ENCODE measurements around the gene LPAR2. TPM values are rescaled to one million over a fixed set of nuclear protein-coding genes. Genes with fewer than 3 reads are reported as not detected.
A peak's percentile ranks its signal among the peaks of the same experiment; 100 is the strongest.

LPAR2 gene
- total and polyA plus RNA-seq, 2 of the 13 experiments (the other 11 are each of a cell fraction or from before 2014, with no cell fraction given), result 0.86 to 3.6 TPM

- TF ChIP-seq, protein P1, sequence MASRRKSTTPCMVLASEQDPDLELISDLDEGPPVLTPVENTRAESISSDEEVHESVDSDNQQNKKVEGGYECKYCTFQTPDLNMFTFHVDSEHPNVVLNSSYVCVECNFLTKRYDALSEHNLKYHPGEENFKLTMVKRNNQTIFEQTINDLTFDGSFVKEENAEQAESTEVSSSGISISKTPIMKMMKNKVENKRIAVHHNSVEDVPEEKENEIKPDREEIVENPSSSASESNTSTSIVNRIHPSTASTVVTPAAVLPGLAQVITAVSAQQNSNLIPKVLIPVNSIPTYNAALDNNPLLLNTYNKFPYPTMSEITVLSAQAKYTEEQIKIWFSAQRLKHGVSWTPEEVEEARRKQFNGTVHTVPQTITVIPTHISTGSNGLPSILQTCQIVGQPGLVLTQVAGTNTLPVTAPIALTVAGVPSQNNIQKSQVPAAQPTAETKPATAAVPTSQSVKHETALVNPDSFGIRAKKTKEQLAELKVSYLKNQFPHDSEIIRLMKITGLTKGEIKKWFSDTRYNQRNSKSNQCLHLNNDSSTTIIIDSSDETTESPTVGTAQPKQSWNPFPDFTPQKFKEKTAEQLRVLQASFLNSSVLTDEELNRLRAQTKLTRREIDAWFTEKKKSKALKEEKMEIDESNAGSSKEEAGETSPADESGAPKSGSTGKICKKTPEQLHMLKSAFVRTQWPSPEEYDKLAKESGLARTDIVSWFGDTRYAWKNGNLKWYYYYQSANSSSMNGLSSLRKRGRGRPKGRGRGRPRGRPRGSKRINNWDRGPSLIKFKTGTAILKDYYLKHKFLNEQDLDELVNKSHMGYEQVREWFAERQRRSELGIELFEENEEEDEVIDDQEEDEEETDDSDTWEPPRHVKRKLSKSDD (CRISPR knock-in tag; IDR thresholded peaks at IDR 0.05; ENCODE audit: low read depth), result peak; percentile 69; the same call in 1 of the 2 replicates
- TF ChIP-seq FOSL2 (CRISPR knock-in tag; IDR thresholded peaks at IDR 0.05) (peak; percentile 28; the same call in 1 of the 2 replicates), ZFY (CRISPR knock-in tag; IDR thresholded peaks at IDR 0.05) (peak; percentile 85), KLF12 (CRISPR knock-in tag; IDR thresholded peaks at IDR 0.05; ENCODE audit: borderline replicate concordance) (0 out of 2 replicates have a peak, but pooled peaks have one; percentile 72), SMAD1 (CRISPR knock-in tag; IDR thresholded peaks at IDR 0.05; ENCODE audit: borderline replicate concordance, low read depth) (peak; percentile 79; the same call in 1 of the 2 replicates), RFX1 (IDR thresholded peaks at IDR 0.05) (peak; percentile 78), E2F1 (CRISPR knock-in tag; IDR thresholded peaks at IDR 0.05) (0 out of 2 replicates have a peak, but pooled peaks have one; percentile 71), SNAI1 (CRISPR knock-in tag; IDR thresholded peaks at IDR 0.05; ENCODE audit: borderline replicate concordance) (no peak), FOXA3 (CRISPR knock-in tag; IDR thresholded peaks at IDR 0.05) (peak; percentile 25), ZSCAN29 (CRISPR knock-in tag; conservative IDR thresholded peaks at IDR 0.05) (no peak), MIER3 (CRISPR knock-in tag; IDR thresholded peaks at IDR 0.05; ENCODE audit: borderline replicate concordance) (peak; percentile 33; the same call in 1 of the 2 replicates), MEIS1 (CRISPR knock-in tag; IDR thresholded peaks at IDR 0.05; ENCODE audit: borderline replicate concordance) (no peak), ZSCAN25 (CRISPR knock-in tag; IDR thresholded peaks at IDR 0.05) (no peak), CCDC6 (CRISPR knock-in tag; IDR thresholded peaks at IDR 0.05) (peak; percentile 90; the same call in 1 of the 2 replicates), KMT2B (CRISPR knock-in tag; IDR thresholded peaks at IDR 0.05) (peak; percentile 60), ZNF766 (CRISPR knock-in tag; IDR thresholded peaks at IDR 0.05; ENCODE audit: borderline replicate concordance) (0 out of 2 replicates have a peak, but pooled peaks have one; percentile 59), POGZ (CRISPR knock-in tag; IDR thresholded peaks at IDR 0.05) (peak; percentile 35; the same call in 1 of the 2 replicates), BRCA1 (CRISPR knock-in tag; IDR thresholded peaks at IDR 0.05) (0 out of 2 replicates have a peak, but pooled peaks have one; percentile 53)
- TF ChIP-seq, protein P2, sequence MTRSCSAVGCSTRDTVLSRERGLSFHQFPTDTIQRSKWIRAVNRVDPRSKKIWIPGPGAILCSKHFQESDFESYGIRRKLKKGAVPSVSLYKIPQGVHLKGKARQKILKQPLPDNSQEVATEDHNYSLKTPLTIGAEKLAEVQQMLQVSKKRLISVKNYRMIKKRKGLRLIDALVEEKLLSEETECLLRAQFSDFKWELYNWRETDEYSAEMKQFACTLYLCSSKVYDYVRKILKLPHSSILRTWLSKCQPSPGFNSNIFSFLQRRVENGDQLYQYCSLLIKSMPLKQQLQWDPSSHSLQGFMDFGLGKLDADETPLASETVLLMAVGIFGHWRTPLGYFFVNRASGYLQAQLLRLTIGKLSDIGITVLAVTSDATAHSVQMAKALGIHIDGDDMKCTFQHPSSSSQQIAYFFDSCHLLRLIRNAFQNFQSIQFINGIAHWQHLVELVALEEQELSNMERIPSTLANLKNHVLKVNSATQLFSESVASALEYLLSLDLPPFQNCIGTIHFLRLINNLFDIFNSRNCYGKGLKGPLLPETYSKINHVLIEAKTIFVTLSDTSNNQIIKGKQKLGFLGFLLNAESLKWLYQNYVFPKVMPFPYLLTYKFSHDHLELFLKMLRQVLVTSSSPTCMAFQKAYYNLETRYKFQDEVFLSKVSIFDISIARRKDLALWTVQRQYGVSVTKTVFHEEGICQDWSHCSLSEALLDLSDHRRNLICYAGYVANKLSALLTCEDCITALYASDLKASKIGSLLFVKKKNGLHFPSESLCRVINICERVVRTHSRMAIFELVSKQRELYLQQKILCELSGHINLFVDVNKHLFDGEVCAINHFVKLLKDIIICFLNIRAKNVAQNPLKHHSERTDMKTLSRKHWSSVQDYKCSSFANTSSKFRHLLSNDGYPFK (CRISPR knock-in tag; IDR thresholded peaks at IDR 0.05; ENCODE audit: borderline replicate concordance), result peak; percentile 95
- TF ChIP-seq, protein P3, sequence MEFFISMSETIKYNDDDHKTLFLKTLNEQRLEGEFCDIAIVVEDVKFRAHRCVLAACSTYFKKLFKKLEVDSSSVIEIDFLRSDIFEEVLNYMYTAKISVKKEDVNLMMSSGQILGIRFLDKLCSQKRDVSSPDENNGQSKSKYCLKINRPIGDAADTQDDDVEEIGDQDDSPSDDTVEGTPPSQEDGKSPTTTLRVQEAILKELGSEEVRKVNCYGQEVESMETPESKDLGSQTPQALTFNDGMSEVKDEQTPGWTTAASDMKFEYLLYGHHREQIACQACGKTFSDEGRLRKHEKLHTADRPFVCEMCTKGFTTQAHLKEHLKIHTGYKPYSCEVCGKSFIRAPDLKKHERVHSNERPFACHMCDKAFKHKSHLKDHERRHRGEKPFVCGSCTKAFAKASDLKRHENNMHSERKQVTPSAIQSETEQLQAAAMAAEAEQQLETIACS (CRISPR knock-in tag; IDR thresholded peaks at IDR 0.05), result peak; percentile 93
These were observed 35.5 kb upstream of the LPAR2 start, which contains the start of gene ATP13A1 (continued) for GRCh38 chr19:19663256-19664120.

Data from HepG2 (cell line).